ENCODE data around the gene STXBP1. TPM values are rescaled to one million over a fixed set of nuclear protein-coding genes. Genes with fewer than 3 reads are reported as not detected.

Gene STXBP1
- total and polyA plus RNA-seq, 2 of the 4 experiments (the other 2 are of a cell fraction) = 15.8 to 22.6 TPM

DNA sequence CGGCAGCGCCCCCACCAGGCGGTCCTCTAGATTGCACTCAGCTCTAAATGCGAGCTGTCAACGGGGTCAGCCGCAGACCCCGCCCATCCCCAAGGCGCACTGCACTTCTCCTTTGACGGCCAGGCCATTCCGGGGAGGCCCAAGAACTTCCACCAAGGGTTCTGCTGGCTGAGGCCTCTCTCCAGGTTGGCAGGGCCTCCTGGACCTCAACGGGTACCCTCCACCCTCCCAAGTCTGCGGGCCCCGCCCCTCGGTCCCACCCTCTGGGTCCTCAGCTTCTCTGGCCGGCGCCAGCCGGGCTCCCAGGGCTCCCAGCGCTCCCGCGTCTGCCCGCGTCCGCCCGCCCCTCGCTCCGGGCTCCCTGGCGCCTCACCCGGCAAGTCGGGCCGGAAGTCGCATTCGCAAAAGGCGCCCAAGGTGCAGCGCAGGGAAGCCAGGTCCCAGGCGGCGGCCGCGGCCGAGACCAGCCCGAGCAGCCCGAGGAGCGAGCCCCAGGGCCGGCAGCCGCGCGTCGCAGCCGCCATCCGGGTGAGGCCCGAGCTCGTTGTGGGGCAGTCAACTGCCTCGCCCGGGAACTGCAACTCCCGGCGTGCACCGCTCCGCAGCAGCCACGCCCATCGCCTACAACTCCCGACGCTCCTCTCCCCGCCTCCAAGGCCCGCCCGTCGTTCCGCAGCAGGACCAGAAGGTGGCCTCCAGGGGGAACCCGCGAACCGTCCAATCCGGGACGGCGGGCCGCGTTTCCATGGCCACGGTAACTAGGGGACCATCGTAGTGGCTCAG lies 122.9 kb downstream of the STXBP1 start, which contains the start of gene TOR2A (continued):
- peak; percentile 27 for TF ChIP-seq RCOR1 (IDR thresholded peaks at IDR 0.05; ENCODE audit: insufficient replicate concordance, low read length)
- no peak for TF ChIP-seq FOS (IDR thresholded peaks at IDR 0.05; ENCODE audit: low read depth, low read length)
- TF ChIP-seq NFE2L2 (IDR thresholded peaks at IDR 0.05; ENCODE audit: low read depth, low read length) = no peak
- TF ChIP-seq MAZ (IDR thresholded peaks at IDR 0.05; ENCODE audit: borderline replicate concordance, low read depth, low read length) = peak; percentile 69; the same call in 1 of the 2 replicates
